DMS 273 (cell line): Measurements from ENCODE around the gene GPR37.

Source experiments
- DNase-seq: peaks from one replicate; lab custom pipeline; 2025; ENCODE audit not compliant: unreplicated experiment; lab: John Stamatoyannopoulos, UW

Gene GPR37

GRCh38 chr7:124780608-124781007, 15.0 kb upstream of the GPR37 start:
- no peak for DNase-seq

GRCh38 chr7:124780056-124780455, 14.5 kb upstream of the GPR37 start:
- DNase-seq: no peak

GRCh38 chr7:124779620-124780019, 14.0 kb upstream of the GPR37 start:
- no peak for DNase-seq

- no peak for DNase-seq
Observed at GRCh38 chr7:124779194-124779593, 13.6 kb upstream of the GPR37 start.

GRCh38 chr7:124777268-124777667, 11.7 kb upstream of the GPR37 start:
- no peak for DNase-seq

GRCh38 chr7:124776153-124776552, 10.6 kb upstream of the GPR37 start:
- no peak for DNase-seq

GRCh38 chr7:124775422-124775821, 9.8 kb upstream of the GPR37 start:
- DNase-seq: no peak

GRCh38 chr7:124773938-124774337, 8.3 kb upstream of the GPR37 start:
- no peak for DNase-seq

GRCh38 chr7:124773339-124773738, 7.7 kb upstream of the GPR37 start:
- DNase-seq: no peak

- no peak for DNase-seq
Observed at GRCh38 chr7:124769136-124769535, 3.5 kb upstream of the GPR37 start.

- DNase-seq: peak; percentile 9
Observed at GRCh38 chr7:124768525-124768924, 2.9 kb upstream of the GPR37 start.

GRCh38 chr7:124764847-124765400, 668 bp downstream of the GPR37 start:
- DNase-seq: peak; percentile 38

GRCh38 chr7:124764051-124764846, 1.3 kb downstream of the GPR37 start:
- no peak for DNase-seq

GRCh38 chr7:124762611-124763143, 2.9 kb downstream of the GPR37 start:
- DNase-seq: no peak

- DNase-seq: no peak
Observed at GRCh38 chr7:124761164-124761715, 4.4 kb downstream of the GPR37 start.

- no peak for DNase-seq
Observed at GRCh38 chr7:124758327-124758726, 7.3 kb downstream of the GPR37 start.

GRCh38 chr7:124754576-124755268, 10.9 kb downstream of the GPR37 start:
- DNase-seq: no peak

GRCh38 chr7:124752310-124752709, 13.3 kb downstream of the GPR37 start:
- DNase-seq: no peak

- DNase-seq: no peak
Observed at GRCh38 chr7:124751027-124751426, 14.6 kb downstream of the GPR37 start.

- DNase-seq: no peak
Observed at GRCh38 chr7:124747072-124747471, 18.5 kb downstream of the GPR37 start.

GRCh38 chr7:124738639-124739038, 27.0 kb downstream of the GPR37 start:
- DNase-seq: no peak
